ENCODE data around the gene MT1HL1.

The MT1HL1 gene

GRCh38 chr1:236966636-236967035, 37.6 kb downstream of the MT1HL1 start:
- DNase-seq: no peak

- no peak for DNase-seq
These were observed 40.3 kb downstream of the MT1HL1 start for GRCh38 chr1:236963920-236964319.

GRCh38 chr1:236959112-236959511, 45.1 kb downstream of the MT1HL1 start:
- no peak for DNase-seq

- no peak for DNase-seq
These were observed 47.0 kb downstream of the MT1HL1 start for GRCh38 chr1:236957235-236957634.

All from NCI-H1092 treated with DMSO at 0.1 percent for 48 hours (cell line).